CD8-positive, alpha-beta memory T cell (primary cell): ENCODE data around the gene MARCHF2. TPM values are rescaled to one million over a fixed set of nuclear protein-coding genes. Genes with fewer than 3 reads are reported as not detected.

Source experiments
- CTCF ChIA-PET: fragments of 350-600 bp; sonication (Branson Sonifier 250); formaldehyde crosslinking; loops from one replicate; lab custom pipeline; 2021; ENCODE audit warnings: antibody characterized with exemption; lab: Charles Lee
- POLR2A ChIA-PET: fragments of 350-600 bp; sonication (Branson Sonifier 250); formaldehyde crosslinking; loops from one replicate; lab custom pipeline; 2021; ENCODE audit warnings: antibody characterized with exemption; lab: Charles Lee
- DNase-seq, 5 donors: peaks; one replicate each; pipeline versions ENCODE4 v3.0.0 to v3.0.0-alpha.2; 2020 to 2022; ENCODE audit warnings: mixed read lengths in 1 of 5
- H3K27ac ChIP-seq: one replicate; pipeline ENCODE4 v1.7.0; 2013; ENCODE audit warnings: low read depth, mild to moderate bottlenecking, low read length, moderate library complexity
- H3K27me3 ChIP-seq: 2 replicates; pipeline ENCODE4 v1.7.0; 2013; ENCODE audit warnings: low read length, mild to moderate bottlenecking; ENCODE audit not compliant: insufficient read depth, poor library complexity, severe bottlenecking
- H3K36me3 ChIP-seq: 2 replicates; pipeline ENCODE4 v1.7.0; 2013; ENCODE audit warnings: mild to moderate bottlenecking, low read length, moderate library complexity; ENCODE audit not compliant: insufficient read depth
- H3K4me1 ChIP-seq: 2 replicates; pipeline ENCODE4 v1.7.0; 2013; ENCODE audit warnings: mild to moderate bottlenecking, low read length, moderate library complexity; ENCODE audit not compliant: insufficient read depth
- H3K4me3 ChIP-seq: 2 replicates; pipeline ENCODE4 v1.7.0; 2013; ENCODE audit warnings: mild to moderate bottlenecking, low read length
- H3K9me3 ChIP-seq: 2 replicates; pipeline ENCODE4 v1.7.0; 2013; ENCODE audit warnings: mild to moderate bottlenecking, low read length
- H3K27ac Mint-ChIP-seq, 8 donors: one replicate each; pipeline ENCODE4 v1.8.0; 2020 to 2021; ENCODE audit warnings: mixed read lengths in 8 of 8, mild to moderate bottlenecking in 6 of 8, inconsistent platforms in 3 of 8, moderate library complexity in 3 of 8
- H3K27me3 Mint-ChIP-seq, 2 donors: one replicate each; pipeline ENCODE4 v1.8.0; 2020 to 2021; ENCODE audit warnings: mixed read lengths in 2 of 2, mild to moderate bottlenecking in 1 of 2, moderate library complexity in 1 of 2
- H3K36me3 Mint-ChIP-seq, 3 donors: one replicate each; pipeline ENCODE4 v1.8.0; 2020 to 2021; ENCODE audit warnings: mixed read lengths in 3 of 3, inconsistent platforms in 1 of 3, mild to moderate bottlenecking in 1 of 3
- H3K4me1 Mint-ChIP-seq, 3 donors: one replicate each; pipeline ENCODE4 v1.8.0; 2020 to 2021; ENCODE audit warnings: mixed read lengths in 3 of 3, inconsistent platforms in 1 of 3, mild to moderate bottlenecking in 1 of 3
- H3K4me3 Mint-ChIP-seq, 7 donors: one replicate each; pipeline ENCODE4 v1.8.0; 2020 to 2021; ENCODE audit warnings: mixed read lengths in 7 of 7, mild to moderate bottlenecking in 6 of 7, moderate library complexity in 4 of 7, inconsistent platforms in 2 of 7
- H3K9me3 Mint-ChIP-seq, 5 donors: one replicate each; pipeline ENCODE4 v1.8.0; 2020 to 2022; ENCODE audit warnings: mixed read lengths in 5 of 5, mild to moderate bottlenecking in 3 of 5, moderate library complexity in 2 of 5, inconsistent platforms in 1 of 5
- polyA plus RNA-seq: library from polyadenylated mRNA; unstranded; fragments of 300-500 nt; fragmentation: Illumina TruSeq; gene quantifications from one replicate; pipeline ENCODE4 v1.2.3, GENCODE V29; 2021
- total RNA-seq, 2 experiments: library from RNA; stranded (reverse); gene quantifications; one replicate each; pipeline ENCODE4 v1.2.3, GENCODE V29; 2021

The MARCHF2 gene
- total and polyA plus RNA-seq, 3 experiments from 2014 or later, result 13.1 to 51.0 (median 14.1) TPM

GRCh38 chr19:8459095-8459494 lies 46.0 kb downstream of the MARCHF2 start:
- ChIA-PET POLR2A (no interaction called here), CTCF (no interaction called here)
- no peak for DNase-seq
- peaks cover 0 to 96% (median 11%) of the 10 kb centered on the region in 3 donors for H3K36me3 Mint-ChIP-seq
- H3K36me3 ChIP-seq, result peaks cover 49% of the 10 kb centered on the region
- no peak overlapping the region for H3K4me3 ChIP-seq
- peak overlapping the region in 2 of 8 donors; percentile 41 to 43 for H3K27ac Mint-ChIP-seq
- H3K9me3 ChIP-seq, result no peaks in the 10 kb centered on the region
- H3K4me1 Mint-ChIP-seq, result peaks cover 82 to 95% (median 93%) of the 10 kb centered on the region in 3 donors
- H3K27me3 ChIP-seq, result no peaks in the 10 kb centered on the region
- no peak overlapping the region for H3K27ac ChIP-seq
- peaks cover 43% of the 10 kb centered on the region for H3K4me1 ChIP-seq
- H3K9me3 Mint-ChIP-seq, result no peaks in the 10 kb centered on the region
- H3K4me3 Mint-ChIP-seq, result peak overlapping the region in 1 of 7 donors; percentile 40
- H3K27me3 Mint-ChIP-seq, result no peaks in the 10 kb centered on the region

DNA sequence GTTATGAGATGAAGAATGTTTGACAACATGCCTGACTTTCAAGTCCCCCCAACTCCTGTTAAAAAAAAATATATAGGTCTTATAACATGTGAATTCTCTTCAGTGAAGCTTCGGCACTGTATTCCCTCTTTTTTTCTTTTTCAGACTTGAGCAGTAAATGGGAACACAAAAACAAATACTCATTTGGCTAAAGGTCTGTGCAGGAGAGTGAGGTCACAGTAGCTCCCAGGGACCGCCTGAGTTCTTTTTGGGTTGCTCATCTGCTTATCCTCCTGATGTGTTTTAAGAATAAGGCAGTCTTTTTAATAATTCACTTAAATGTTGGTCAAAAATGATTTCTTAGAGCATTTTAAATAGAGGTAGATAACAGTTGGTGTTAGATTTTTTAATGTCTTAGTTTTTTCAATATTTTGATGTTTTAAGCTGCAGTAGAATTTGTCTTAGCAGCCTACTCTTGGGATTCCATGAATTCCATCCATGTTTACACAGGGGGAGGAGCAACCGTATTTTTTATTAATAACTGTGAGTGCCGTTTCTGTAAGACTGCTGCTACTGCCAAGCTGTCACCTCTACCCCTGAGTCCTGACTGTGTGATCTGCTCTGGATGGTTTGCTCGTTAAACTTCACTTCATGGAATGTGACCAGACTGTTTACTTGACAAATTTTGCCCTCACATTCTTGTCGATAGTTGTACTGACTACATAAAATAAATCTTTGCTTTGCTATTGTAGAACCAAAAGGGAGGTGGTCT lies 46.6 kb downstream of the MARCHF2 start:
- Mint-ChIP-seq H3K9me3 (no peaks in the 10 kb centered on the region), H3K27ac (peak overlapping the region in 7 of 8 donors; percentile 11 to 83 (median 66)), H3K4me1 (peaks cover 76 to 93% (median 90%) of the 10 kb centered on the region in 3 donors), H3K4me3 (peak overlapping the region in 5 of 7 donors; percentile 13 to 46 (median 40)), H3K27me3 (no peaks in the 10 kb centered on the region), H3K36me3 (peaks cover 4 to 96% (median 15%) of the 10 kb centered on the region in 3 donors)
- H3K4me3 ChIP-seq, result no peak overlapping the region
- H3K4me1 ChIP-seq, result peaks cover 37% of the 10 kb centered on the region
- H3K27ac ChIP-seq, result no peak overlapping the region
- ChIA-PET CTCF (no interaction called here), POLR2A (no interaction called here)
- DNase-seq, result no peak
- no peaks in the 10 kb centered on the region for H3K9me3 ChIP-seq
- peaks cover 50% of the 10 kb centered on the region for H3K36me3 ChIP-seq
- H3K27me3 ChIP-seq, result no peaks in the 10 kb centered on the region

GRCh38 chr19:8460516-8461298 lies 47.6 kb downstream of the MARCHF2 start:
- H3K27ac ChIP-seq, result no peak overlapping the region
- Mint-ChIP-seq H3K4me3 (peak overlapping the region in 3 of 7 donors; percentile 4 to 46 (median 28)), H3K27me3 (no peaks in the 10 kb centered on the region), H3K27ac (peak overlapping the region in 6 of 8 donors; percentile 11 to 83 (median 61)), H3K36me3 (peaks cover 4 to 96% (median 18%) of the 10 kb centered on the region in 3 donors), H3K9me3 (no peaks in the 10 kb centered on the region), H3K4me1 (peaks cover 70 to 88% (median 84%) of the 10 kb centered on the region in 3 donors)
- H3K36me3 ChIP-seq, result peaks cover 52% of the 10 kb centered on the region
- CTCF ChIA-PET, result no interaction called here
- no peak for DNase-seq
- no peaks in the 10 kb centered on the region for H3K9me3 ChIP-seq
- no peak overlapping the region for H3K4me3 ChIP-seq
- peaks cover 34% of the 10 kb centered on the region for H3K4me1 ChIP-seq
- no peaks in the 10 kb centered on the region for H3K27me3 ChIP-seq
- POLR2A ChIA-PET, result no interaction called here

DNA sequence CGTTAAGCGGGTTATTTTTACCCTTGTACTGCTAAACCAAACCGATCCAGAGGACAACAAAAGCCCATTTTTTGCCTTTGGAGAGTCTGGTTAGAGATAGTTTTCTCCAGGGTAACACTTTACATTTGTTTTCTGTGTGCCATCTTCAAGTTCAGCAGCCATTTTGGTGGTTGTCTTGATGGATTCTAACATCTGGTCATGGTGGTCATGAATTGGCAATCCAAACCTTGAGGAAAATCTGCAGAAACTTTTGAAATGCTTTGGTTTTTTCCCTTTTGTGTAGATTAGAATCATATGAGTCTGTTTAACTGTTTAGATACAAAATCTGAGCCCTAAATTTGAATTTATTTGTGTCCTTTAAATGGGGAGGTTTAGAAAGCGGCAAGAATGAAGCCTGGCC lies 48.3 kb downstream of the MARCHF2 start:
- H3K36me3 Mint-ChIP-seq, result peaks cover 9 to 96% (median 19%) of the 10 kb centered on the region in 3 donors
- H3K4me3 ChIP-seq, result no peak overlapping the region
- no peaks in the 10 kb centered on the region for H3K27me3 ChIP-seq
- ChIA-PET CTCF (interaction anchor here (0.5 to 2.9 kb wide), 3 partner anchors 14 to 44 kb away, joined by 3 to 7 read pairs (median 4); partner anchors contain the start of gene HNRNPM), POLR2A (interaction anchor here (1.2 kb wide), 1 partner anchor 15 kb away, joined by 5 read pairs; no protein-coding TSS in a partner anchor)
- H3K27me3 Mint-ChIP-seq, result no peaks in the 10 kb centered on the region
- no peak overlapping the region for H3K4me3 Mint-ChIP-seq
- H3K4me1 ChIP-seq, result peaks cover 34% of the 10 kb centered on the region
- peaks cover 52% of the 10 kb centered on the region for H3K36me3 ChIP-seq
- H3K9me3 ChIP-seq, result no peaks in the 10 kb centered on the region
- peaks cover 63 to 82% (median 78%) of the 10 kb centered on the region in 3 donors for H3K4me1 Mint-ChIP-seq
- H3K27ac Mint-ChIP-seq, result peak overlapping the region in 2 of 8 donors; percentile 7 to 93
- H3K27ac ChIP-seq, result no peak overlapping the region
- no peaks in the 10 kb centered on the region for H3K9me3 Mint-ChIP-seq
- no peak for DNase-seq

- peaks cover 34% of the 10 kb centered on the region for H3K4me1 ChIP-seq
- ChIA-PET POLR2A (interaction anchor here (0.6 to 1.6 kb wide), 3 partner anchors 14 to 158 kb away, joined by 3 to 9 read pairs (median 5); no protein-coding TSS in a partner anchor), CTCF (interaction anchor here (0.5 to 2.9 kb wide), 3 partner anchors 14 to 44 kb away, joined by 3 to 7 read pairs (median 4); partner anchors contain the start of gene HNRNPM)
- H3K9me3 Mint-ChIP-seq, result no peaks in the 10 kb centered on the region
- H3K27ac Mint-ChIP-seq, result peak overlapping the region in 3 of 8 donors; percentile 24 to 93 (median 34)
- H3K9me3 ChIP-seq, result no peaks in the 10 kb centered on the region
- no peak overlapping the region for H3K4me3 Mint-ChIP-seq
- peaks cover 58 to 76% (median 73%) of the 10 kb centered on the region in 3 donors for H3K4me1 Mint-ChIP-seq
- H3K4me3 ChIP-seq, result no peak overlapping the region
- H3K36me3 Mint-ChIP-seq, result peaks cover 12 to 94% (median 18%) of the 10 kb centered on the region in 3 donors
- H3K36me3 ChIP-seq, result peaks cover 48% of the 10 kb centered on the region
- H3K27ac ChIP-seq, result no peak overlapping the region
- no peak for DNase-seq
- no peaks in the 10 kb centered on the region for H3K27me3 ChIP-seq
- no peaks in the 10 kb centered on the region for H3K27me3 Mint-ChIP-seq
These were observed 48.8 kb downstream of the MARCHF2 start for GRCh38 chr19:8461891-8462290.

GRCh38 chr19:8462571-8462970 lies 49.5 kb downstream of the MARCHF2 start:
- Histone ChIP-seq H3K27me3 (no peaks in the 10 kb centered on the region), H3K27ac (no peak overlapping the region), H3K4me3 (no peak overlapping the region), H3K9me3 (no peaks in the 10 kb centered on the region), H3K36me3 (peaks cover 54% of the 10 kb centered on the region), H3K4me1 (peaks cover 34% of the 10 kb centered on the region)
- no peaks in the 10 kb centered on the region for H3K27me3 Mint-ChIP-seq
- H3K9me3 Mint-ChIP-seq, result no peaks in the 10 kb centered on the region
- ChIA-PET CTCF (interaction anchor here (1.4 to 2.9 kb wide), 3 partner anchors 18 to 115 kb away, joined by 3 to 7 read pairs (median 4); partner anchors contain the start of genes HNRNPM and MYO1F), POLR2A (interaction anchor here (0.6 to 1.6 kb wide), 3 partner anchors 13 to 158 kb away, joined by 3 to 9 read pairs (median 5); no protein-coding TSS in a partner anchor)
- H3K27ac Mint-ChIP-seq, result peak overlapping the region in 3 of 8 donors; percentile 3 to 59 (median 11)
- no peak for DNase-seq
- peaks cover 19 to 94% (median 25%) of the 10 kb centered on the region in 3 donors for H3K36me3 Mint-ChIP-seq
- no peak overlapping the region for H3K4me3 Mint-ChIP-seq
- H3K4me1 Mint-ChIP-seq, result peaks cover 52 to 73% (median 66%) of the 10 kb centered on the region in 3 donors

DNA sequence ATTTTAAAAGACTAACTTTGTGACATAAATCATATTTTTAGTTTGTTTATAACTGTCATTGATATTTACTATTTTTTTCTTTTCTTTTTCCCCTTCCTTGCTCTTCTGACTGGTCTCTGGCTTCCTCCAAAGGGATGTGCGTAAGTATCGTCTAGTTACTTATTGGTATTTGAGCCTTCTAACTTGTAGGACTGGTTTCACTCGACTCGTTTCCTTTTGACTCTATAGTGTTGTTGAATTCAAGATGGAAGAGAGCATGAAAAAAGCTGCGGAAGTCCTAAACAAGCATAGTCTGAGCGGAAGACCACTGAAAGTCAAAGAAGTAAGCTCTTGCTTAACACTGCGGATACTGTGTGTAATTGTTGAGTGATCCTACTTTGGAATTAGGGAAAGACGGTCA lies 50.3 kb downstream of the MARCHF2 start:
- Mint-ChIP-seq H3K27ac (no peak overlapping the region), H3K9me3 (no peaks in the 10 kb centered on the region), H3K4me1 (peaks cover 47 to 65% (median 58%) of the 10 kb centered on the region in 3 donors), H3K27me3 (no peaks in the 10 kb centered on the region), H3K4me3 (no peak overlapping the region), H3K36me3 (peaks cover 23 to 94% (median 25%) of the 10 kb centered on the region in 3 donors)
- no peak overlapping the region for H3K4me3 ChIP-seq
- H3K4me1 ChIP-seq, result peaks cover 27% of the 10 kb centered on the region
- no peak for DNase-seq
- peaks cover 59% of the 10 kb centered on the region for H3K36me3 ChIP-seq
- no peaks in the 10 kb centered on the region for H3K27me3 ChIP-seq
- ChIA-PET POLR2A (interaction anchor here (1.6 kb wide), 1 partner anchor 12 kb away, joined by 3 read pairs; no protein-coding TSS in a partner anchor), CTCF (interaction anchor here (1.4 to 2.9 kb wide), 3 partner anchors 42 to 118 kb away, joined by 3 to 7 read pairs (median 5); partner anchors contain the start of gene MYO1F)
- H3K27ac ChIP-seq, result no peak overlapping the region
- no peaks in the 10 kb centered on the region for H3K9me3 ChIP-seq
